HuH-7.5 (cell line): Measurements from ENCODE around the gene FBXO15.

Experiments
- DNase-seq: peaks from one replicate; pipeline ENCODE4 v3.0.0; 2011; ENCODE audit warnings: low spot score

FBXO15 gene

GRCh38 chr18:74153793-74154192 is 6.2 kb upstream of the FBXO15 start:
- DNase-seq: no peak

- DNase-seq: no peak
Measured at GRCh38 chr18:74153377-74153776, 5.7 kb upstream of the FBXO15 start.

GRCh38 chr18:74152857-74153256 is 5.2 kb upstream of the FBXO15 start:
- no peak for DNase-seq

- no peak for DNase-seq
Measured at GRCh38 chr18:74152270-74152669, 4.6 kb upstream of the FBXO15 start.

GRCh38 chr18:74149878-74150277 is 2.2 kb upstream of the FBXO15 start:
- DNase-seq: no peak

GRCh38 chr18:74148543-74149070 is 973 bp upstream of the FBXO15 start:
- no peak for DNase-seq

- DNase-seq: no peak
Measured at GRCh38 chr18:74147491-74147778, 199 bp downstream of the FBXO15 start.

GRCh38 chr18:74146756-74147155 is 878 bp downstream of the FBXO15 start:
- DNase-seq: no peak

GRCh38 chr18:74142252-74142651 is 5.4 kb downstream of the FBXO15 start:
- DNase-seq: no peak

GRCh38 chr18:74141667-74142066 is 6.0 kb downstream of the FBXO15 start:
- no peak for DNase-seq

GRCh38 chr18:74140582-74140981 is 7.1 kb downstream of the FBXO15 start:
- DNase-seq: no peak

GRCh38 chr18:74139888-74140287 is 7.7 kb downstream of the FBXO15 start:
- no peak for DNase-seq

- no peak for DNase-seq
Measured at GRCh38 chr18:74139411-74139810, 8.2 kb downstream of the FBXO15 start.

GRCh38 chr18:74137920-74138538 is 9.6 kb downstream of the FBXO15 start:
- DNase-seq: no peak

GRCh38 chr18:74132201-74132600 is 15.4 kb downstream of the FBXO15 start:
- DNase-seq: no peak

- no peak for DNase-seq
Measured at GRCh38 chr18:74131124-74131523, 16.5 kb downstream of the FBXO15 start.

GRCh38 chr18:74128159-74128558 is 19.5 kb downstream of the FBXO15 start:
- DNase-seq: no peak

GRCh38 chr18:74126684-74127655 is 20.7 kb downstream of the FBXO15 start:
- no peak for DNase-seq

- no peak for DNase-seq
Measured at GRCh38 chr18:74124642-74125041, 23.0 kb downstream of the FBXO15 start.

- no peak for DNase-seq
Measured at GRCh38 chr18:74123200-74123599, 24.4 kb downstream of the FBXO15 start.

- DNase-seq: no peak
Measured at GRCh38 chr18:74116633-74117554, 30.7 kb downstream of the FBXO15 start.

GRCh38 chr18:74115046-74115445 is 32.6 kb downstream of the FBXO15 start:
- no peak for DNase-seq
